Measurements from ENCODE around the gene SH3TC1. TPM values are rescaled to one million over a fixed set of nuclear protein-coding genes. Genes with fewer than 3 reads are reported as not detected.

Gene SH3TC1
- total and polyA plus RNA-seq, 12 donors = 1.5 to 58.7 (median 22.0) TPM

DNA sequence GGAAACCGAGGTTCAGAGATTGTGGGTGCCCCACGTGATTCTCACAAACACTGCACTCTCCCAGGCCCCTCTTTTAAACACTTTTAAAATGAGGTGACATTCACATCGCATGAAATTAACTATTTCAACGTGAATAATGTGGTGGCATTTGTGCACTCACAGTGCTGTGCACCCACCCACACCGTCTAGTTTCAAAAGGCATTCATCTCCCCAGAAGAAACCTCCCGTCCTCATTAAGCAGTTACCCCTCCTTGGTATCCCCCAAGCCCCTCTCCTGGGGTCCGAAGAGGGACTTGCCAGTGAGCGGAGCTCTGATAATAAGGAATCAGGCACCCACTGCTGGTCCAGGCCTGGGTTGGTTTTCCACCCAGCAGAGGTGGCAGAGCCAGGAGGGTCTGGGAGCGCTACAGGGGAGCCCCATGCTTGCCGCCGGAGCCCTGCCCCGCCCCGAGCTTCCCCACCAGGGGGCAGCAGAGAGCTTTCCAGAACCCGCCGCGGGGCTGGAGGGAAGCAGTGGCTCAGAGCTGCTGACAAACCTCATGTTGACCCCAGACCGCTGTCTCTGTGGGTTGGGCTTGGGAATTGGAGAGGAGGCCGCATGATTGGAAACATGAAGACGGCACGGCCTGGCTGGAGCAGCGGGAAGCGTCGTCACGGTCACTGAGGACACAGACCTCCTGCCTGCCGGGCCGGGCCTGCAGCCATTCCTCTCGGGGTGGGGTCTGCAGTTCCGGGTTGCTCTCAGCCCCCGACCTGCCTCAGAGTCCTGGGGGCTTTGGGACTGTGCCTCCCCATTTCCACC lies 43.0 kb downstream of the SH3TC1 start:
- TF ChIP-seq POLR2A (IDR thresholded peaks at IDR 0.05) = no peak
- TF ChIP-seq CTCF (IDR thresholded peaks at IDR 0.05) = peak; percentile 82 to 99 (median 96)
- 26 to 55% (median 37%) methylated on average over 8 to 29 of the region's 29 CpGs for WGBS, 4 donors
- intact Hi-C loops (cut with DNase I) = loop anchor here (2.0 to 10.0 kb wide), 2 partner anchors 161 to 353 kb away; partner anchors contain the start of gene CPZ (in 1 of the 2)

DNA sequence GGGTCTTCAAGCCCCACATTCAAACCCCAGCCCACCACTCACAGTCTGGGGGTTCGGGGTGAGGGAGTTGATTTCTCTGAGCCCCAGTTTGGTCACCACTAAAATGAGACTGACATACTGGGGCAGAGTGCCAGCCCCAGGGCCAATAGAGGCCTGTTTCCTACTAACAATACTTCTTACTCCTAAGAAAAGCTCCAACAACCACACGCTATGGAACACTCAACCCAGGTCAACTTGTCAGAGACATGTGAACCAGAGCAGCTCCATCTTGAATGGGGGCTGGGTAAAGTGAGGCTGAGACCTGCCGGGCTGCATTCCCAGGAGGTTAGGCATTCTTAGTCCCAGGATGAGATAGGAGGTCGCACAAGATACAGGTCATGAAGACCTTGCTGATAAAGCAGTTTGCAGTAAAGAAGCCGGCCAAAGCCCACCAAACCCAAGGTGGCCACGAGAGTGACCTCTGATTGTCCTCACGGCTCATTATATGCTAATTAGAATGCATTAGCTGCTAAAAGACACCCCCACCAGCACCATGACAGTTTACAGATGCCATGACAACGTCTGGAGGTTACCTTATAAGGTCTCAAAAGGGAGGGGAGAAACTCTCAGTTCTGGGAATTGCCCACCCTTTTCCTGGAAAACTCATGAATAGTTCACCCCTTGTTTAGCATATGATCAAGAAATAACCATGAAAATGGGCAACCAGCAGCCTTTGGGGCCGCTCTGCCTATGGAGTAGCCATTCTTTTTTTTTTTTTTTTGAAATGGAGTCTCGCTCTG lies 43.9 kb downstream of the SH3TC1 start:
- H3K9me3 ChIP-seq (replicated peaks in 1 of 3) = no peaks in the 10 kb centered on the region
- 75 to 81% (median 76%) methylated on average over 8 to 10 of the region's 10 CpGs for WGBS, 4 donors
- no peaks in the 10 kb centered on the region for H3K4me1 ChIP-seq (replicated peaks in 1 of 2)
- H3K27me3 ChIP-seq = no peaks in the 10 kb centered on the region
- intact Hi-C loops (cut with DNase I) = loop anchor here (2.0 to 10.0 kb wide), 2 partner anchors 160 to 352 kb away; partner anchors contain the start of gene CPZ (in 1 of the 2)
- H3K36me3 ChIP-seq (replicated peaks in 1 of 2) = peaks cover 0 to 2% of the 10 kb centered on the region in 2 donors
- TF ChIP-seq CTCF (IDR thresholded peaks at IDR 0.05) (no peak), POLR2A (IDR thresholded peaks at IDR 0.05) (no peak)
- no peak overlapping the region for H3K4me3 ChIP-seq
- H3K27ac ChIP-seq = peak overlapping the region in 3 of 5 donors; percentile 4 to 59 (median 52)
- DNase-seq = no peak

More for the DNA sequence above, 43.0 kb downstream of the SH3TC1 start:
- peak overlapping the region in 3 of 5 donors; percentile 4 to 59 (median 52) for H3K27ac ChIP-seq
- H3K4me3 ChIP-seq = no peak overlapping the region
- no peaks in the 10 kb centered on the region for H3K9me3 ChIP-seq (replicated peaks in 1 of 3)
- H3K27me3 ChIP-seq = no peaks in the 10 kb centered on the region
- no peaks in the 10 kb centered on the region for H3K4me1 ChIP-seq (replicated peaks in 1 of 2)
- peak; percentile 82 to 93 (median 85) for DNase-seq
- peaks cover 0 to 11% of the 10 kb centered on the region in 2 donors for H3K36me3 ChIP-seq (replicated peaks in 1 of 2)

DNA sequence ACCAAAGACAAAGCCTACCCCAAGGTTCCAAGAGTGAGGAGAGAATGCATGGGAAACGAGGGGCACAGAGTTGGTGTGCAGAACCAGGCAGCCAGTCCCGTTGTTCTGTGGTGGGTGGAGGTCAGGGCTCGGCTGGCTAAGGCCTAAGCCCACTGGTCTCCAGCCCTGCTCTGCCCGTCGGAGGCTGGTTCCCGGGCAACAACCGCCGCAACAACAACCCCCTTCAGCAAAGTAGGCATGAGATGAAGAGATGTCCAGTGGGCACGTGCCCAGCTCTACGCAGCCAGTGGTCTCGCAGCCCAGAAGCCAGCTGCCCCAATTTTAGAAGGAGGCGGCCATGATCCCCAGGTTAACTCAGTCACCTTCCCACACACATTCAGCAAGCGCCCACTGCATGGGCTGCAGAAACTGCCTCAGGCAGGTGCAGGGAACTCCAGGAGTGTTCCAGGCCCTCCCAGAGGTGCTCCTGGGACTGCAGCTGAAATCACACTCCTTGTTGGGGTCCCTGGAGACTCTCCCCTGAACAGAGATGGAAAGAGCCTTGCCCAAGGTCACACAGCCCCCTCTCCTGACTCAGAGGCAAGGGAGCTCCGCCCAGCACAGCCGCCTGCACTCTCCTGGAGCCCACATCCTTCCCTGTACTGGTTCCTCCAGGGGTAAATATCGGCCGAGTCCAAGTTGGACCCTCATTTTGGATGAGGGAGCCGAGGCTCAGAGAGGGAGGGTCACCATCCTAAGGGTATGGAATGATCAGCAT lies 45.1 kb downstream of the SH3TC1 start:
- intact Hi-C loops (cut with DNase I) = loop anchor here in 1 of 2 donors (10.0 kb wide), 1 partner anchor 351 kb away; the partner anchor contains the start of gene CPZ
- TF ChIP-seq CTCF (IDR thresholded peaks at IDR 0.05) (no peak), POLR2A (IDR thresholded peaks at IDR 0.05) (no peak)
- DNase-seq = no peak
- Histone ChIP-seq H3K4me3 (no peak overlapping the region), H3K4me1 (replicated peaks in 1 of 2) (no peaks in the 10 kb centered on the region), H3K9me3 (replicated peaks in 1 of 3) (no peaks in the 10 kb centered on the region), H3K27ac (no peak overlapping the region), H3K27me3 (no peaks in the 10 kb centered on the region), H3K36me3 (replicated peaks in 1 of 2) (no peaks in the 10 kb centered on the region)
- WGBS, 4 donors = 78 to 89% (median 88%) methylated on average over 4 to 18 of the region's 18 CpGs

Measured in adrenal gland (tissue), 12 donors.